K562 (cell line): Measurements from ENCODE around the gene SRPK2. TPM values are rescaled to one million over a fixed set of nuclear protein-coding genes. Genes with fewer than 3 reads are reported as not detected.

Experiments
- CHD7 ChIP-seq: fragments of 200-600 bp; sonication (generic); IDR thresholded peaks from one replicate; pipeline ENCODE4 v1.6.1; 2012; ENCODE audit warnings: mild to moderate bottlenecking, low read depth, low read length, inconsistent platforms
- HMBOX1 ChIP-seq: sonication (generic); IDR thresholded peaks from 2 replicates; pipeline ENCODE4 v1.6.1; 2016
- MCM7 ChIP-seq, 2 experiments: fragments of 450-650 bp; IDR thresholded peaks; 2 replicates each; pipeline ENCODE4 v1.6.1; 2016 to 2018
- MEIS2 ChIP-seq: fragments of 450-650 bp; IDR thresholded peaks from 2 replicates; pipeline ENCODE4 v1.6.1; 2014; ENCODE audit warnings: mild to moderate bottlenecking; ENCODE audit not compliant: partially characterized antibody
- NELFE ChIP-seq: IDR thresholded peaks from 2 replicates; pipeline ENCODE4 v1.6.1; 2011; ENCODE audit warnings: mild to moderate bottlenecking; ENCODE audit not compliant: insufficient read depth, insufficient read length
- ZNF175 ChIP-seq: fragments of 200-800 bp; sonication (Bioruptor generic); IDR thresholded peaks from 2 replicates; pipeline ENCODE4 v1.6.1; 2016; ENCODE audit warnings: low read depth, mild to moderate bottlenecking, missing genetic modification characterization, missing compliant biosample characterization
- polyA plus RNA-seq, 8 experiments: library from polyadenylated mRNA; depleted of rRNA in 4 of 8; stranded (reverse) in 5 of 8; unstranded in 3 of 8; fragments of >200 nt; fragmentation: Nextera tagmentation in 2 of 8; fragmentation: Illumina TruSeq in 1 of 8; extraction: Ambion mirVana in 2 of 8; extraction: Trizol in 1 of 8; gene quantifications; 2 replicates each; pipeline versions ENCODE4 v1.2.1 to v1.2.3, GENCODE V29; 2011 to 2014; ENCODE audit warnings: inconsistent platforms in 1 of 8, missing spikeins in 1 of 8
- total RNA-seq, 7 experiments: library from RNA; depleted of rRNA in 6 of 7; stranded (reverse); fragments of >200 nt in 6 of 7; fragmentation: Illumina TruSeq in 2 of 7; extraction: Trizol in 2 of 7; gene quantifications; 2 replicates each; pipeline versions ENCODE4 v1.2.1 to v1.2.3, GENCODE V29; 2011 to 2021; ENCODE audit warnings: low replicate concordance in 1 of 7

Gene SRPK2
- total and polyA plus RNA-seq, 9 of the 15 experiments (the other 6 are each of a cell fraction or from before 2014, with no cell fraction given) = 21.5 to 44.7 (median 33.3) TPM

GRCh38 chr7:105198223-105198622 lies 190.5 kb downstream of the SRPK2 start (continued):
- TF ChIP-seq CHD7 = no peak
- peak; percentile 66 for TF ChIP-seq MEIS2
- no peak for TF ChIP-seq NELFE
- no peak for TF ChIP-seq ZNF175 (CRISPR knock-in tag)
- TF ChIP-seq MCM7 (IDR thresholded peaks at IDR 0.05) = no peak
- TF ChIP-seq HMBOX1 = 0 out of 2 replicates have a peak, but pooled peaks have one; percentile 18
